GM21825 (cell line): ENCODE results near the gene BCL2L15.

ENCODE experiments used
- ATAC-seq: cut with Tn5 transposase; IDR thresholded peaks from one replicate; pipeline ENCODE4 v1.9.1; 2021; ENCODE audit warnings: mild to moderate bottlenecking, moderate library complexity; ENCODE audit not compliant: unreplicated experiment

BCL2L15 gene

DNA sequence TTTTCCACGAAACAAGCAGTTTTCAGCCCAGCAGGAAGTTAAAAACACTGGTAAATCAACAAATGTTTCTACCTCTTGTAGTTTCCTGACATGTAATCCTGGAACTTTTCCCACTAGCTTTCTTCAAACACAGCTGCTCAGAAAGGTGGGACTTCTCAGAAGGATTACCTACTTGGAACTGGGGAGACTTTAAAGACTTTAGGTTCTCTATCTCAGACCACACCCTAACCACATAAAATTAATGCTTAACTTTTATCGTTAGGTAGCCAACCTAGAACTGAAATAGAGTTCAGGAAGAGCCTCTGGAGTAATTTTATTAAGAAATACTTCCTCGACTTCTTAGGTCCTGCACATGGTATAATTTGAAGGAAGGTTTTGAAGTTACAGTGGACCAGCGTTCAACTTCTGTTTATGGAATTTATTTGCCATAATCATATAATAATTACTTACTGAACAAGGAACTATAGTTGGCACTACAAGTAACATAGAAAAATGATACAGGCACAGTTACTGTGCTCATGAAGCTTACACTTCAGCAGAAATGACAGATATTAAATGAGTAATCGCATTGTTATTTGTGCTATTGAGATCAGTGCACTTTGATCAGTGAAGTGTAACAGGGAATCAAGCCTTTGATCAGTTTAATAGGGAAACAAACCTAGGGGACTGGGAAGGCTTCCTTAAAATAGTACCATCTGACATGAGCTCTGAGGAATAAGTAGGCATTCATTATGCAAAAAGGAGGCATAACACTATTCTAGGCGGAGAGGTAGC, at the start of gene BCL2L15:
Gene BCL2L15, minus strand, starts transcription at position 180 of the 774 bp plus-strand sequence. CDS start 206 bp downstream, outside the sequence.
- no peak for ATAC-seq

DNA sequence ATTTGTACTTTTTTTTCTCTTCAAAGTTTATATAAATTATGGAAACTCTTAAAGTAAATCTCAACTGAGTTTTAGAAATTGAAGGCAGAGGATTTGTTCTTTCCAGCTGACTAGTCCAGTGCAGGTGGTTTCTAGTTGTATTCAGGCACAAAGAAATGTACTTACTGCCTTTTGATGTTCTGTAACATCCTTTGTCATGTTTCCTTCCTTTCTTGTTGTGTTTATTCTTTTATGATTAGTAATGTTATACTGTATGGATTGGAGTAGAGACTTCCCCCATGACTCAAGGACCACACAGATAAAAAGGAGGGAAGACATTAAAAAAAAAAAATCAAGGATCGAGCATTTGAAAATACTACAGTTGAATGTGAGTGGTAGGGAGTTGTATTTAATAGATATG, 49.8 kb upstream of the BCL2L15 start:
- no peak for ATAC-seq

DNA sequence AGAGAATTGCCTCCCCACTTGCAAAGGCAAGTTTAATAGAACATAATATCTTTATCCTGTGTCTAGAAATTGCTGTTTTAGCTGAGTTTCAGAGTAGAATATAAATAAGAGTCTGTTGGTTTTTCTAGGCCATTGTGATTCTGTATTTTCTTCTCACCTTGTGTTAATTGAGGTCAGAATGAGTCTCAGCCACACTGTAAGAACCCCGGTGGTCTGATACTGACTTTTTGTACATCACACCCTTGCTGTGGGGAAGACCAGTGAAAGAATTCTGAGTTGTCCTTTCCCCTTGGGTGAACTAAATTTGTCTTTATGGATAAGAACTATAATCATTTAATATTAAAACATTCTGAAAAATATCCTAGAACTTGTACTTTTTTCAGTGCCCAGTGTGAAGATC, 48.6 kb upstream of the BCL2L15 start:
- no peak for ATAC-seq

DNA sequence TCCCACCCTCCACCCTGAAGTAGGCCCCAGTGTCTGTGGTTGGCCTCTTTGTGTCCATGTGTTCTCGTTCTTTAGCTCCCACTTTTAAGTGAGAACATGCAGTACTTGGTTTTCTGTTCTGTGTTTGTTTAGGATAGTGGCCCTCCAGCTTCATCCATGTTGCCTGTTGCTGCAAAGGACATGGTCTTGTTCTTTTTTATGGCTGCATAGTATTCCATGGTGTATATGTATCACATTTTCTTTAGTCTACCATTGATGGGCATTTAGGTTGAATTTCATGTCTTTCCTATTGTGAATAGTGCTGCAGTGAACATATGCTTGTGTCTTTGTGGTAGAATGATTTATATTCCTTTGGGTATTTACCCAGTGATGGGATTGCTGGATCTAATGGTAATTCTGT, 47.8 kb upstream of the BCL2L15 start:
- ATAC-seq: no peak

DNA sequence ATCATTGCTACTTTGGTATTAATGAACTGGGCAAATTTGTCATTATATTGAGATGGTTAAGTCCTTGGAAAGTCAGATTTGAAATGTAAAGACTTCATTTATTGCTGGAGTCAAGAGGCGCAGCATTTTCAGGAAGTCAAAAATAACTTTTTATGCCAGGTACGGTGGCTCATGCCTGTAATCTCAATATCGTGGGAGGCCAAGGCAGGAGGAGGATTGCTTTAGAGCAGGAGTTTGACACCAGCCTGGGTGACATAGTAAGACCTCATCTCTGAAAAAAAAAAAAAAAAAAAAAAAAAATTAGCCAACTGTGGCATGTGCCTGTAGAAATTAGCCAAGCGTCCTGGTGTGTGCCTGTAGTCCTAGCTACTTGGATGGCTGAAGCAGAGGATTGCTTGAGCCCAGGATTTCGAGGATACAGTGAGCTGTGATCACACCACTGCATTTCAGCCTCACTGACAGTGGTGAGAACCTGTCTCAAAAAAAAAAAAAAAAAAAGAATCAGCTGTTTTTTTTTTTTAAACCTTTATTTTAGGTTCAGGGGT, 47.2 kb upstream of the BCL2L15 start:
- ATAC-seq: no peak

DNA sequence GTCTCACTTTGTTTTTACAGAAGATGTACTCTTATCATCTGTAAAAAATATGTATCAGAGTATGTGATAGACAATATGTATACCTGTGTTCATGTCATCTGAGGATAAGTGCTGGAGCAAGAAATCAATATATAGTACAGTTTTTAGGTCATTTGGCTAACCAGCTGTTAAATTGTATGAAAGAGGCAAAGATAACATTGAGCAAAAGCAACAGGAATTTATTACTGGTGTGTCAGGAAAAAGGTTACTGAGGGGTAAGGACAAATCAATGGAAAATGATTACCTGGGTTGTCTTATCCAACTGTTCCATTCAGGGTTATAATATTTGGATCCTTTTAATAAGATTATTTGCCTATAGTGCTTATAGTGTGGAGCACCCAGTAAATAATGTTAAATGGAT, 46.6 kb upstream of the BCL2L15 start:
- no peak for ATAC-seq

DNA sequence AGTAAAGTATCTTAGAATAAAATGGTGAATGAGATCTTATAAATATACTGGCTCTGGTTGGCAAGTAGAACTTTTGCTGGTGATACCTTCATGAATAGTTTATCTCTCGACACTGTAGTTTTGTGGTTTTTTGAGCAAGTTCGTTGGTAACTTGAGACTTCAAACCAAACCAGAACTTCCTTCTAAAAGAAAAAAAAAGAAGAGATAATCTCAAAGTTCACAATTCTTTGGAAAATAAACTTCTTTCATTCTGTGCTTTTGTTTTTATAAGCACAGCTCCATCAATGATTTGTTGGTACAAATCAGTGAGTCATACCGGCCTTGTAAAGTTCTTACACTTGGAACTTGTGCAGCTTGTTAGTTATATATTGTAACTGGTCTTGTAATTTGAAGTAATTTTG, 44.1 kb upstream of the BCL2L15 start:
- no peak for ATAC-seq

DNA sequence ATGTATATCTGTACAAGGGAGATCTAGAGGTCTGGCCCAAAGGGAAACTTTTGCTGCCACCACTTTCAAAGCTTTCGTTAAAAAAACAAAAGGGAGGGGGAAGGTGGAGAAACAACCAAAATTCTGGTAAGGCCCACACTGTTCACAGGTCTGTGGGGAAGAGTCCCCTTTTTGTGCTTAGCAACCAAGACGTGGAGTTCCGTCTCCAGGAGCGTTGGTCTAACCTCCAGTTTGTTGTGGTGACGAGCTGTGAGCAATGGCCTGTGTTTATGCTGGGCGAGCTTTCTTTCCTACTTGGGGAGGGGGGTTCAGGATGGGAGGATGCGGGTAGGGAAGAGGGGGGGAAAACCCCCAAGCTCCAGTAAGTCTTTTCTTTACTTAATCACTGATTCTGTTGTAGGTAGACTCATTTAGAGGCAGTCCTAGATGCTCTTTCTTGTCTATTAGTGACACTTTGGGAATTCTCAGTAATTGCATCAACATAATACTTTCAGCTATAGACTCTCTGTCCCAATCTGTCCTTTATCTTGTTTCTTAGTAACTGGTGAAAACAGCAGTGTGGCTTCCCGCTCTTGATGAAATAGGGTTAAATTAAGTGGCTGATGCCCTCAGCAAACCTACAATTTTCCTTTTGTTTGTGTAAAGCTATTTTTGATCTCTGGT, 43.2 kb upstream of the BCL2L15 start:
- peak; percentile 32 for ATAC-seq

DNA sequence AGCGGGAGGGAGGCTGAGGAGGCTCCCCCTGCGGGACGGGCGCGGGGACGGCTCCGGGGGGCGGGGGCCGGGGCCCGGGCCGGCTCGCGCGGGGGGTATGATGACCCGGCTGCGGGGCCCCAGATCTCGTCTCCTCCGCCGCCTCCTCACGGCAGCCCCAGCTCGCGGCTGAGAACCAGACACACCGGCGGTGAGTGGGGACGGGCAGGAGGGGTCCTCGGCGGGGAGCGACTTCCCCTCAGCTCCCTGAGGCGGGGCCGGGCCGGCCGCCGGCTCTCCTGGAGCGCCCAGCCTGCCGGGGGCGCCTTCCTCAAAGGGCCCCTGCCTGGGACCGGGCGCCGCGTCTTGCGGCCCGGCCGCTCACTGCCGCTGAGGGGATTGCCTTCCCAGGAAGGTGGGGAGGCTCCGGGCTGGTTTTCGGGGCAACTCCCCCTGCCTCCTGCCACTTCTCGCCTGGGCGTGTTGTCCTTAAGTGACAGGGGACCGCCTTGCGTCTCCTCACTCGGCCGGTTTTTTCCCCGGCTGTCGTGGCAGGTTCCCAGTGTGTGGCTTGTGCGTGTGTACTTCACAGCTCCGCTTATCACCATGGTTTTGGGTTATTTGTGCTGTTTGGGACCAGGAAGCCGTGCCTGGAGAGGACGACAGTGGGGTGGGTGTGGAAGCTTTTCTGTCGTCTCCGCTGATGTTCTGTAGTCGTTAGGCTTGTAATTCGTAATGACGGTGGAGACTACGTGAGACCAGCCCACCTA, 42.5 kb upstream of the BCL2L15 start:
- peak; percentile 32 for ATAC-seq

DNA sequence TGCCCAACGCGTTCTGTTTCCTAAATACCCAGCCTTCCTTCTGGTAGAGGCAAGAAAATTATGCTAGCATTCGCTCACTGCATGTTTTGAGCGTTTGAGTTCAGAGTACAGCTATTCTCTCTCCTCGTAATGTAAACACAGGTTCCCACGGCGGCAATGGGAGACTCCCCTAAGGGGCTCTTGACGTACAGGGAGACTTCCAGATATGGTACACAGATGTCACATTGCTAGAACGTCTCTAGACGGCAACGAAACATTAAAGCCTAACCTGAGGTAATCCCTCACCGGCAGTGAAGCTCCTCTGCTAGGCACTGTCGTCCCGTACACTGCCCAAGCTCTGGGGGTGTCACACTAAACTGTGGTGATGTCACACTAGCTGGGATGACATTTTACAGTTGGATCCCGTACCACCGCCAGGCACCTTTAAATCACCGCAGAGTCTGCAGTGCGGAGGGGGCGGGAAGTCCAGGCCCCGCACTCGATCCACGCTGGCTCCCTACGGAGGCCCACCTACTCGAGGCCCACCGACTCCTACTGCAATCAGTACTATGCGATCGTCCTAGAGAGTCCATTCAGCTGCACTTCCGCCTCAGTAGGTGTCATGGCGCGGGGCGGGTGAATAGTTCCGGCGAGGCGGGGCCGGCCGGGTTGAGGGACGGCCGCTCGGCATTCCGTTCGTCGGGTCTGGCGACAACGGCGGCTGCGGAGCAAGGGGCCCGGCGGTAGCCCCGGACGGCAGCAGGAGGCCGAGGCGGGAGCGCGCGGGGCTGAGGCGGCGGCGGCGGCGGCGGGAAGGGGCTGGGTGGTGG, 41.8 kb upstream of the BCL2L15 start, which contains the start of gene HIPK1:
Gene HIPK1, plus strand, starts transcription at position 384 of the 809 bp plus-strand sequence.
- ATAC-seq: peak; percentile 55

DNA sequence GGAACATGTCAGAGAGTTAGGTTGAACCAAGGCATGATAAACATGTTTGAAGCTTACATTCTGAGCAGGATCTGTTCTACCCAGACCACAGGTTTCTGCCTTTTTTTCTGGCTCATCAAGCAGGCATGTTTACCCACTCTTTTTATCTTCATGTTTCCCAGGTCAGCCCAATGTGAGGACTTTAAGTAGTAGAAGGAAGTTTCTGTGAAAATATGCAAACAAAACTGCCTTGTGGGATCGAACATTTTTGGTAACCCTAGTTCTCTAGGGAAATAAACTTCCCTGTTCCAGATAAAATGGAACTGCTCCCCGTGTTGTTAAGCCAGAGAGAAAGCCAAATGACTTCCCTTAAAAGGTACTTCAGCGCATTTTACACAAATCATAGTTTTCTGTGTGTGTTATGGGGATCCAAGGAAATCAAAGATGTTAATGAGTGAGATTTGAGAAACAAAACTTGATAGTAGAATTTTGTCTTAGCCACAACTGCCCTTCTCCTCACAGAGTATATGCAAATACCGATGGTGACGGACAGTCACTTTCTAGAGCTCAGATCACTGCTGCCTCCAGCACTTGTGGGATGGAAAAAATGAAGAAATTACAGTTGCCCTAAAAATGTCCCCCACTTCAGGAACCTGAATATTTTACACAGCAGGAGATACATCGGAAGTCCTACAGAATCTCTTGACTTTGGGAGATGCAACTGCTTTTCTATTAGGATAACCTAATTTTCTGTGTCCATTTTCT, 41.0 kb upstream of the BCL2L15 start:
- no peak for ATAC-seq

DNA sequence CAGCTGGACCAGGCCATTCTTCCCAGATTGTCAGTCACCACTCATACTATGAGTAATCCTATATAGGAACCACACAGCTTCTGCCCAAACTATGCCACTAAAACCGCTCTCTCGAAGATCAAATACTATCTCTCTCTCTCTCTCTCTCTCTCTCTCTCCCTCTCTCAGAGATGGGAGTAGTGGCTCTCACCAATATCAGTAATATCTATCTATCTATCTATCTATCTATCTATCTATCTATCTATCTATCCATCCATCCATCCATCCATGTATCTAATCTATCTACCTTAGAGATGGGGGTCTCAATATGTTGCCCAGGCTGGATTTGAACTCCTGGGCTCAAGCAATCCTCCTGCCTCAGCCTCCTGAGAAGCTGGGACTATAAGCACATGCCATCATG, 37.1 kb upstream of the BCL2L15 start:
- ATAC-seq: no peak

DNA sequence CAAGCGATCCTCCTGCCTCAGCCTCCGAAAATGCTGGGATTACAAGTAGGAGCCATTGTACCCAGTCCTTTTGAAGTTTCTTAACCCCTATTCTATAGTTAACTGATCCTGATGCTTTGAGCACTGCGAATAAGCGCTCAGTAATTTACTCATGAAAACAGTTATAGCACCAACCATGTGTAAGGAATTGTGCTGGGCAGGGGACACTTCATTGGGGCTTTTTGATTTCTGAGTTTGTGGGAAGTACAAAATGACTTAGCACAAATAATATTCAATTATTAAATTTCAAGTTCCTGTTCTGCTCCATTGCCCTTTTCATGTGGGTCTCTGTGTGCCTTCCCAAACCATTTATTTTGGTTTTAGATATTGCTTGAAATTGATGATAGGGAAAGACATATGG, 35.6 kb upstream of the BCL2L15 start:
- no peak for ATAC-seq

DNA sequence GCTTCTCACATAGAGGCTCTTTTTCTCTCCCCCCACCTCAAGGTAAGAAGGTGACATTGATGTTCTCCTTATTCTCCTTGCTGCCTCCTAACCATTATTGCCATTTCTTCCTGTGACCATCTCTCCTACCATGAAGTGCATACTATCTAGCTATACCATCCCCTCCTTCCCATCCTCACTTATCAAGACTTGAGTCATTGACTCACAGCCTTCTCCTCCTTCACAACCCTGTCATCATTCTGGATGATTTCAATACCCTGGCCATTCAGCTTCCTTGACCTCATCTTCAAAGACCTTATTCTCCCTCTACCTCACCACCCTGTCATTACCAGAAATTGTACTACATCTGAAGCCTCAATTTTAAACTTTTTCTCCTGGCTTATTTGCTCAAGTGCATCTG, 30.9 kb upstream of the BCL2L15 start:
- ATAC-seq: no peak

DNA sequence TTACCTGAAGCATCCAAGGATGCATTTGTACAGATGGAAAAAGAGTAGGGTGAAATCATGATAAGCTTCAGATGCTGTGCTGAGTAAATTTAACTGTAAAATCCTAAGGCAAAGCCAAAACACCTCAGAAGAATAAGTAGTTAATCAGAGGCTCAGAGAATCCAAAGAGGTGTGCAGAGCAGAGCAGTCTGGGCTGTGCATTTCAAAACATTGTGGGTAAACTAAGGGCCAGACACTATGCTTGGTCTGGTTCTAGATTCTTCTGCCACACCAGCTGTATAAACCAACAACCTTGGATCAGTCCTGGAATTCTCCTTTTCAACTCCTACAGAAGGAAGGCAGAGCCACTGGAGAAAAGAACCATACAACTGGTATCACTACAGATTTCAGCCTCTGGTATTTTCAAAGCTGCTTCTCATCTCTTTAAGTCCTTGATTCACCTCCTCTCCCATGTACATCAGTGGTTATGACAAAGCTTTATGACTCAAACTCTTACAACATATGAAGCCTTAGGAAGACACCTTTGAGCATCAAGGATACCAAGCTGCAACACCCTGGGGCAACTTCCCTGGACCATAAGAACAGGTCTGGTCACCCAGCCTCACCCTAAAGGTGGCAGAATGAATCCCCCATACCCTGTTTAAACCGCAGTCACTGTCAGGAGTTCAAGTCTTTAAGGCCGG, 30.2 kb upstream of the BCL2L15 start:
- no peak for ATAC-seq

DNA sequence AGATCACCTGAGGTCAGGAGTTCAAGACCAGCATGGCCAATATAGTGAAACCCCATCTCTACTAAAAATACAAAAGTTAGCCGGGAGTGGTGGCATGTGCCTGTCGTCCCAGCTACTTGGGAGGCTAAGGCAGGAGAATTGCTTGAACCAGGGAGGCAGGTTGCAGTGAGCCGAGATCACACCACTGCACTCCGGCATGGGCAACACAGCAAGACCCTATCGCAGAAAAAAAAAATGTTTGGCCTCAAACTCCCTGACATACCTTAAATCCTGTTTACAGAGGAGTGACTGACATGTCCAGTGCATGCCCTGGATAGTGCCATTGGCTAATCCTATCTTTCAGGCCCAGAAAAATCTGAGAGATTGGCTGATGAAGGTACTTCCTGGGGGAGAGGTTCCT, 29.6 kb upstream of the BCL2L15 start:
- no peak for ATAC-seq

DNA sequence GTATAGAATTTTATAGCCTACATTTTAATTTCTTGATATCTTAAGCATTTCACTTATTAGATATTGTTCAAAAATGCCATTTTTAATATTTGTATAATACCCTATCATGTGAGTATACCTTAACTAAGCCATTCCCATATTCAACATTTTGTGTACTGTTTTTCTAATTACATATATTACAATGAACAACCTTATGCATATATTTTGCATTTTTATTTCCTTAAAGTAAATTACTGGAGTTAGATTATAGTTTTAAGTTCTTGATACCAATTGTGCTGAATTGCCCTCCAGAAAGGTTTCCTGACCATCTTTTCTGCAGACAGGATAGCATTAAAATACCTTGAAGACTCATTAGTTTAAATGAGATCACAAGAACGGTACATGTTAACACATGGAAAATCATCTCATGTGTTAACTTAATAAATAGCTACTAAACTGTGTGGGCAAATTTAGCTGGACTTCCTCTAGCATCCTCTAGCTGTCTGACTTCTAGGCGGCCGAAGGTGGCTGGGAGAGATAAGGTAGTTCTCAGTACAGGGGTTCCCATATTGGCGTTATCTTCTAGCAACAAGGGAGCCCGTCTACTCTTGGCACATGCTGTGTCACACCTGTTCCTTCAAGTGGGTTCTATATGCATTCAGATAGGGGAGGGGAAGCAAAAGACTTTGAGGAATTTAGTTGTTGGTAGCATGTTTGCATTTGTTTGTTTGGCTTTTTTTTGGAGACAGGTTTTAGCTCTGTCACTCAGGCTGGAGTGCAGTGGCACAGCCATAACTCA, 26.7 kb upstream of the BCL2L15 start:
- ATAC-seq: no peak

DNA sequence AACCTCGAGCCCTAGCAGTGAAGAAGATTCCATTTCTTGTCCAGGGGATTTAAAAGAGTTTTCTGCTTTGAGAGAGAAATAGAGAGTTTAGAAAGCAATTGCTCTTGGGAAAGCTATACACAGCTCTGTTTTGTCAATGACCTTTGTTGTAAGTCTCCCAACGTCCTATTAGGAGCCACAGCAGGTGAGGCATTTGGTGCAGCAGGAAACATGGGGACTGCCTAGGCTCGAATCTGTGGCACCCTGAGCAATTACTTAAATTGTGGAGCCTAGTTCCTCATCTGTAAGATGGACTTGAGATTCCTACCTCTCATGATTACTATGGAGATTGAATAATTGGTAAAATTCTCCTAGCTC, 25.9 kb upstream of the BCL2L15 start:
- no peak for ATAC-seq
